H9 (cell line): ENCODE data around the gene STARD3NL. TPM values are rescaled to one million over a fixed set of nuclear protein-coding genes. Genes with fewer than 3 reads are reported as not detected.

Experiments
- DNase-seq: peaks from one replicate; pipeline ENCODE4 v3.0.0-alpha.2; 2017
- H2AFZ ChIP-seq: one replicate; pipeline ENCODE4 v1.6.1; 2013; ENCODE audit warnings: mild to moderate bottlenecking, low read length, control low read depth, moderate library complexity
- H2AK5ac ChIP-seq: 2 replicates; pipeline ENCODE4 v1.6.1; 2013; ENCODE audit warnings: low read length, control low read depth, mixed read lengths; ENCODE audit not compliant: insufficient read length
- H2BK120ac ChIP-seq: one replicate; pipeline ENCODE4 v1.6.1; 2013; ENCODE audit warnings: low read depth, mild to moderate bottlenecking, low read length, control low read depth, inconsistent platforms; ENCODE audit not compliant: poor library complexity, severe bottlenecking
- H2BK12ac ChIP-seq: 2 replicates; pipeline ENCODE4 v1.6.1; 2013; ENCODE audit warnings: low read length, control low read depth, mixed read lengths, low read depth; ENCODE audit not compliant: insufficient read length
- H2BK15ac ChIP-seq: 2 replicates; pipeline ENCODE4 v1.6.1; 2013; ENCODE audit warnings: low read depth, low read length, control low read depth
- H2BK20ac ChIP-seq: one replicate; pipeline ENCODE4 v1.6.1; 2013; ENCODE audit warnings: low read depth, mild to moderate bottlenecking, low read length, control low read depth, inconsistent platforms; ENCODE audit not compliant: poor library complexity, severe bottlenecking
- H2BK5ac ChIP-seq: 2 replicates; pipeline ENCODE4 v1.6.1; 2013; ENCODE audit warnings: low read length, control low read depth, mixed read lengths; ENCODE audit not compliant: insufficient read length
- H3K14ac ChIP-seq: 2 replicates; pipeline ENCODE4 v1.6.1; 2013; ENCODE audit warnings: low read length, control low read depth; ENCODE audit not compliant: insufficient read depth
- H3K18ac ChIP-seq: 2 replicates; pipeline ENCODE4 v1.6.1; 2013; ENCODE audit warnings: low read depth, mild to moderate bottlenecking, mixed read lengths, low read length, control low read depth; ENCODE audit not compliant: insufficient read length
- H3K23ac ChIP-seq: 2 replicates; pipeline ENCODE4 v1.6.1; 2013; ENCODE audit warnings: low read length, control low read depth, mixed read lengths, low read depth; ENCODE audit not compliant: insufficient read length
- H3K23me2 ChIP-seq: 2 replicates; pipeline ENCODE4 v1.6.1; 2013; ENCODE audit warnings: low read depth, mild to moderate bottlenecking, mixed read lengths, low read length, control low read depth; ENCODE audit not compliant: insufficient read length, poor library complexity, severe bottlenecking
- H3K27ac ChIP-seq: 2 replicates; pipeline ENCODE4 v1.5.1; 2013; ENCODE audit warnings: low read length, control low read depth, mixed read lengths, low read depth; ENCODE audit not compliant: insufficient read length
- H3K27me3 ChIP-seq: 2 replicates; pipeline ENCODE4 v1.6.1; 2013; ENCODE audit warnings: low read length, control low read depth, inconsistent platforms; ENCODE audit not compliant: insufficient read depth
- H3K4ac ChIP-seq: 2 replicates; pipeline ENCODE4 v1.6.1; 2013; ENCODE audit warnings: low read depth, mild to moderate bottlenecking, control low read depth, inconsistent platforms, low read length, moderate library complexity
- H3K4me1 ChIP-seq: 2 replicates; pipeline ENCODE4 v1.6.1; 2013; ENCODE audit warnings: low read length, control low read depth, inconsistent platforms; ENCODE audit not compliant: insufficient read depth
- H3K4me2 ChIP-seq: 2 replicates; pipeline ENCODE4 v1.6.1; 2013; ENCODE audit warnings: low read length, control low read depth, mixed read lengths; ENCODE audit not compliant: insufficient read length, insufficient read depth
- H3K56ac ChIP-seq: 2 replicates; pipeline ENCODE4 v1.6.1; 2013; ENCODE audit warnings: low read depth, mild to moderate bottlenecking, mixed read lengths, low read length, control low read depth; ENCODE audit not compliant: insufficient read length
- H3K79me1 ChIP-seq: 2 replicates; pipeline ENCODE4 v1.6.1; 2013; ENCODE audit warnings: low read depth, mild to moderate bottlenecking, moderate library complexity, low read length, control low read depth, inconsistent platforms; ENCODE audit not compliant: insufficient read depth, poor library complexity, severe bottlenecking
- H3K79me2 ChIP-seq: 2 replicates; pipeline ENCODE4 v1.6.1; 2013; ENCODE audit warnings: low read length, control low read depth, inconsistent platforms; ENCODE audit not compliant: insufficient read depth
- H3K9ac ChIP-seq: 2 replicates; pipeline ENCODE4 v1.6.1; 2013; ENCODE audit warnings: low read length, control low read depth, mixed read lengths; ENCODE audit not compliant: insufficient read length; ENCODE audit errors: extremely low read depth
- H3K9me3 ChIP-seq: one replicate; pipeline ENCODE4 v1.6.1; 2013; ENCODE audit warnings: low read depth, low read length, inconsistent platforms; ENCODE audit not compliant: control insufficient read depth
- H3T11ph ChIP-seq: one replicate; pipeline ENCODE4 v1.6.1; 2013; ENCODE audit warnings: mild to moderate bottlenecking, low read length, control low read depth, inconsistent platforms
- H4K20me1 ChIP-seq: one replicate; pipeline ENCODE4 v1.6.1; 2013; ENCODE audit not compliant: control insufficient read depth, insufficient read length, insufficient read depth
- H4K5ac ChIP-seq: 2 replicates; pipeline ENCODE4 v1.6.1; 2013; ENCODE audit warnings: low read depth, mild to moderate bottlenecking, mixed read lengths, low read length, control low read depth; ENCODE audit not compliant: insufficient read length
- H4K8ac ChIP-seq: replicated peaks from 2 replicates; pipeline ENCODE4 v1.6.1; 2013; ENCODE audit warnings: low read length, control low read depth, mixed read lengths, low read depth; ENCODE audit not compliant: insufficient read length
- H4K91ac ChIP-seq: 2 replicates; pipeline ENCODE4 v1.6.1; 2013; ENCODE audit warnings: low read depth, mild to moderate bottlenecking, moderate library complexity, mixed read lengths, low read length, control low read depth; ENCODE audit not compliant: insufficient read length
- H3K27ac Mint-ChIP-seq, 3 experiments: 2 replicates in 2 of 3; 3 replicates in 1 of 3; pipeline ENCODE4 v1.8.0; 2020 to 2021; ENCODE audit warnings: mixed read lengths in 3 of 3, mild to moderate bottlenecking in 1 of 3, moderate library complexity in 1 of 3
- H3K27me3 Mint-ChIP-seq: 2 replicates; pipeline ENCODE4 v1.8.0; 2021; ENCODE audit warnings: low read depth, mild to moderate bottlenecking, moderate library complexity, mixed read lengths
- H3K36me3 Mint-ChIP-seq, 3 experiments: 2 replicates in 2 of 3; 3 replicates in 1 of 3; pipeline ENCODE4 v1.8.0; 2020 to 2021; ENCODE audit warnings: low read depth in 3 of 3, mixed read lengths in 3 of 3; ENCODE audit not compliant: insufficient read depth in 1 of 3
- H3K4me1 Mint-ChIP-seq, 2 experiments: 2 replicates each; pipeline ENCODE4 v1.8.0; 2020; ENCODE audit warnings: mixed read lengths in 2 of 2
- H3K4me3 Mint-ChIP-seq, 2 experiments: 2 replicates in 1 of 2; 3 replicates in 1 of 2; pipeline ENCODE4 v1.8.0; 2020 to 2021; ENCODE audit warnings: mild to moderate bottlenecking in 2 of 2, mixed read lengths in 2 of 2, moderate library complexity in 1 of 2
- H3K9me3 Mint-ChIP-seq, 2 experiments: 2 replicates in 1 of 2; 3 replicates in 1 of 2; pipeline ENCODE4 v1.8.0; 2020; ENCODE audit warnings: mild to moderate bottlenecking in 2 of 2, mixed read lengths in 2 of 2, moderate library complexity in 1 of 2
- CTCF ChIP-seq: fragments of 200-600 bp; sonication (generic); conservative IDR thresholded peaks from 3 replicates; pipeline ENCODE4 v1.8.0; 2021; ENCODE audit warnings: antibody characterized with exemption, mild to moderate bottlenecking
- WGBS: extraction: QIAGEN DNeasy Blood & Tissue Kit; methylation state at CpG from one replicate; pipeline ENCODE4 v1.1.7; 2013; ENCODE audit warnings: missing lambda C conversion rate, low lambda C conversion rate, mixed read lengths; ENCODE audit not compliant: insufficient read length; ENCODE audit errors: extremely low coverage; 5-methylcytosine and 5-hydroxymethylcytosine counted together
- total RNA-seq: library from RNA; stranded (reverse); gene quantifications from 2 replicates; pipeline ENCODE4 v1.2.1, GENCODE V29; 2021

STARD3NL gene
- total RNA-seq, 1 experiment from 2014 or later, result 36.5 TPM

- no peak overlapping the region for H2AFZ ChIP-seq
- no peaks in the 10 kb centered on the region for H3K9me3 Mint-ChIP-seq
- H4K8ac ChIP-seq, result no peak overlapping the region
- H3T11ph ChIP-seq, result no peak overlapping the region
- no peaks in the 10 kb centered on the region for H4K20me1 ChIP-seq
- H3K4ac ChIP-seq, result no peak overlapping the region
- H2BK20ac ChIP-seq, result no peak overlapping the region
- 0 out of 4 replicates have a peak, but pooled peaks cover 0 to 3% of the 10 kb centered on the region in 2 experiments for H3K4me1 Mint-ChIP-seq
- H3K18ac ChIP-seq, result no peak overlapping the region
- H3K56ac ChIP-seq, result no peak overlapping the region
- no peak overlapping the region for H4K91ac ChIP-seq
- no peak overlapping the region for H2AK5ac ChIP-seq
- H3K79me1 ChIP-seq, result no peaks in the 10 kb centered on the region
- H3K23ac ChIP-seq, result no peak overlapping the region
- H3K14ac ChIP-seq, result no peak overlapping the region
- H3K4me1 ChIP-seq, result no peaks in the 10 kb centered on the region
- no peak overlapping the region for H2BK12ac ChIP-seq
- WGBS, result no CpG with 5 or more reads among the region's 6 CpGs
- no peak overlapping the region for H3K9ac ChIP-seq
- no peak overlapping the region for H3K27ac ChIP-seq
- no peak for TF ChIP-seq CTCF
- no peak overlapping the region for H3K4me2 ChIP-seq
- peaks cover 2 to 21% (median 19%) of the 10 kb centered on the region in 3 experiments; a peak in 6 of 7 replicates for H3K36me3 Mint-ChIP-seq
- H3K27me3 Mint-ChIP-seq, result no peaks in the 10 kb centered on the region
- no peak overlapping the region for H2BK120ac ChIP-seq
- no peak overlapping the region for H3K4me3 Mint-ChIP-seq
- H2BK15ac ChIP-seq, result no peak overlapping the region
- no peak for DNase-seq
- no peak overlapping the region for H2BK5ac ChIP-seq
- H3K79me2 ChIP-seq, result no peaks in the 10 kb centered on the region
- H3K27ac Mint-ChIP-seq, result no peak overlapping the region
- no peak overlapping the region for H4K5ac ChIP-seq
- no peaks in the 10 kb centered on the region for H3K9me3 ChIP-seq
- H3K27me3 ChIP-seq, result no peaks in the 10 kb centered on the region
- no peaks in the 10 kb centered on the region for H3K23me2 ChIP-seq
Measured at GRCh38 chr7:38229884-38230642, 52.0 kb downstream of the STARD3NL start.
